GM18951 (cell line): ENCODE data around the gene USP10.

Source experiments
- POLR2A ChIP-seq: IDR thresholded peaks from 4 replicates; pipeline ENCODE4 v1.6.1; 2011; ENCODE audit warnings: mild to moderate bottlenecking; ENCODE audit not compliant: insufficient read length, insufficient read depth; ENCODE audit errors: extremely low read depth
- in situ Hi-C: fragments of 300-500 bp; cut with MboI; formaldehyde crosslinking; loops from one replicate; pipeline ENCODE4 v1.12.0; 2022; ENCODE audit warnings: low sequenced_read_pairs, mixed read lengths, inconsistent platforms; ENCODE audit not compliant: unreplicated experiment

USP10 gene

DNA sequence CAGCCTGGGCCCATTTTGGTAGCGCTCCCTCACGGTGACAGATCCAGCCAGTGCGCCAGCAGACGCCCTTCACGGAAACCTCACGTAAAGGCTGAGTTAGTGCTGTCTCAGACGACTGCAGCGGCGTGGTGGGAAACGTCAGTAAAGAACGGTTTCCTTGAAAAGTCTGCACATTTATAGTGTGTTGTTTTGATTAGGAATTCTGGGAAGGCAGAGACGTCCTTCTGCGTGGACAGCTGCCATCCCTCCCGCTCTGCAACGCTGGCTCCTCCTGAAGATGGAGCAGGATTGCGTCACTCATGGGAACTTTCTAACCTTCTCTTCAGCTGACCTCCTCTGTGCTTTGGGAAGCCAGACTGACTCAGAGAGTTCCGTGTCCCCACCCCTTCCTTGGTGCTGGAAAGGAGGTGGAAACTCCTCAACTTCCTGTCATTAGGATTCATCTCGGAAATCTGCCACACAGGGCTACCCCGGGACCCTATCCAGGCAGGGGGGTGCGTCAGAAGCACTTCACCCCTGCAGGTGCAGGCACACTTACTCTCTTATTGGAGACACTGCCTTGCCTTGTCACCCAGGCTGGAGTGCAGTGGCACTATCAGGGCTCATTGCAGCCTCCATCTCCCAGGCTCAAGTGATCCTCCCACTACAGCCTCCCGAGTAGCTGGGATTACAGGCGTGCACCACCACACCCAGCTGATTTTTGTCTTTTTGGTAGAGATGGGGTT lies 95.7 kb downstream of the USP10 start:
- in situ Hi-C loops: no loop called here

DNA sequence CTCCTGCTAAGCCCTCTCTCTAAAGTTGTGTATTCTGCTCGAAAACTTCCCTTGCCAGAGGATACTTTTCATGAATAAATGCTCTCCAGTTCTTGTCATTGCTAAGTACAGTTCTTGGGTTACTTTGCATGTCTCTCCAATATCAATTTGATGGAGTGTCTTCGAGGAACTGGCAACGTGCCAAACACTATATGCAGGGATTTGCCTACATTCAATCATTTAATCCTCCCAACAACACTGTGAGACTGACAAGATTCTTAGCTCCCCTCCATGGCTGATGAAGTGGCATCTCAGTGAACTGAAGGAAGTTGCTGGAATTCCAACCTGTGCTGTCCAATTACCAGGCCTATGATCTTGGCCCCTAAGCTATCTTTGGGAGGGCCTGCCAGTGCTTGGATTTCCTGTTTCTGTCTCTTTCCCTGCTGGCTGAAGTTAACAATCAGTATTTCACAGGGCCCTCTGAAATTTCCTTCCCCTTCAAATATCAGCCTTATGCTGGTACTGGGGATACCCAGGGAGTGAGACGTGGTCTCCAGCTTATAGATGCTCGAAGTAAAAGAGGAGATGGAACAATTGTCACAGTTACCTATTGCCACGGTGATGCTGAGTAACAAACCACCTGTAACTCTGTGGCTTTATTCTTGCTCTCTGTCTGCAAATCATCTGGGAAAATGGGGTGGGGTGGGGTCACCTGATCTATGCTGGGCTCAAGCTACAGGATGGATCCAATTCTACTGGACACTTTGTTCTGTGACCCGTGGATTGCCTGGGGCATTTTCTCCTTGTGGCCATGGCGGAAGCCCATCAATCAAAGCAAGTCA lies 100.6 kb downstream of the USP10 start:
- TF ChIP-seq POLR2A: no peak
- in situ Hi-C loops: no loop called here

More for the DNA sequence above, 95.7 kb downstream of the USP10 start:
- no peak for TF ChIP-seq POLR2A

- in situ Hi-C loops: no loop called here
- TF ChIP-seq POLR2A: no peak
These were observed 103.3 kb downstream of the USP10 start for GRCh38 chr16:84803146-84803545.

DNA sequence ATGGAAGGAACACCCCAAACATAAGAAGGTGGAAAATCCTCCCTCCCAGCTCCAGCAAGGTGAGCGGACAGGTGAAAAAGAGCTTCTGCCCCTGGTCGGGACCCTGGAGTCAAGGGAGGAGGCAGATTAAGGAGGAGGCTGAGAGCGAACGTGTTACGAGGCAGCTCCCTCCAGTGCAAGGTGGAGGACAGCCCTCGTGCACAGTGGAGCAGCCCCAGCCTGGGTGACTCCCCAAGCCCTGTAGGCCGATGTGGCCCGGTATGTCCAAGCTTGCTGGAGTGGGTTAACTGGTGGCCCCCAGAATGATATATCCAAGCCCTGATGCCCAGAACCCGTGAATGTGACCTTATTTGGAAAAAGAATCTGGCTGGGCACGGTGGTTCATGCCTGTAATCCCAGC lies 104.5 kb downstream of the USP10 start:
- no peak for TF ChIP-seq POLR2A
- in situ Hi-C loops: no loop called here

- in situ Hi-C loops: no loop called here
- no peak for TF ChIP-seq POLR2A
These were observed 106.6 kb downstream of the USP10 start for GRCh38 chr16:84806256-84806889.

- in situ Hi-C loops: no loop called here
- TF ChIP-seq POLR2A: no peak
These were observed 107.1 kb downstream of the USP10 start for GRCh38 chr16:84806890-84807258.

GRCh38 chr16:84807776-84808175 lies 108.0 kb downstream of the USP10 start:
- in situ Hi-C loops: no loop called here
- TF ChIP-seq POLR2A: no peak

DNA sequence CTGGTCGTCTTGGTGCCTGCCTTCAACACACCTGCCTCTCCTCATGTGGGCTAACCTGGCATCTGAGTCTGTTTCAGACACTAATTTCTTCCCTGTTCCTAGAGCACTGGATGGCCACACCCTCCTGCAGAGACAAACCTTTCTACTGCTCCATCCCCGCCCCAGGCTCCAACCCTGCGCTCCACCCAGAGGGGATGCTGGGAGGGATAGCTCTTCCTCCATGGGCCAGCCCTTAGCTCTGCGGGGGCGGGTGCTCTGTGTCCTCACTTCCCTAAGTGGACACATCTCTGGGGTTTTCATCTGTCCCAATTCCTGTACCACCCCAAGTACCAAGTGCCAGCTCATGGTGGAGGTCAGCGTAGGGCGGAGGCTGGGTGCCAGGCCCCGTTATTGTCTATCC lies 109.0 kb downstream of the USP10 start:
- no peak for TF ChIP-seq POLR2A

DNA sequence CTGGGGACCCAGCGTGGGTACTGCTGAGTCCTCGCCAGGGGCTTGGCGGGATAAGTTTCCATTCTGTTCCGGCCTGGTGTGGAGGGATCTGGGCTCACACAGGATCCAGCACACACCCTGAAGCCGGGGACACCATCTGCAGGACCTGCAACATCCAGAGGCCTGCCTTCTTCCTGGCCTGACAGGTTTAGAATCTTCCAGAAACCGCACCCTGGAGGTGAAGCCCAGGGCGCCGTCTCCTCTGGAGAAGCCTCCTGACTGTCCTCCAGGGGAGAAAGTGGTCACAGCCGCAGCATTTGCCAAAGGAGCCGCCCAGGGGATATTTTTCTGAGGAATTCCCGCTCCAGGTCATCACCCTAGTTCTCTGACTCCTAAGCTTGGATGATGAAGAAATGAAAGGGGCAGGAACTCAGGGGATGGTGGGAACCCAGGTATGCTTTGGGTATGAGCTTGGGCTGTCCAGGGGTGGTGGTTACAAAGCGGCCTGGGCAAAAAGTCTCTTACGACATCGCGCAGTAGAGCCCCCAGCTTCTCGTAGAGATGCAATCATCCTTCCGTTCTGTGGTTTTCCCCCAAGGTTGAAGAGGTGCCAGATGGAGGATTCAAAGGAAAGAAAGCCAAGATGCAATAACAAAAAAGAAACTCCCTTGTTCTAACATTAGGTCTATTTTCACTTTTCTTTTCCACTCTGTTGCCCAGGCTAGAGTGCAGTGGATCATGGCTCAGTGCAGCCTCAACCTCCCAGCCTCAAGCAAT lies 110.9 kb downstream of the USP10 start:
- no peak for TF ChIP-seq POLR2A
- in situ Hi-C loops: no loop called here

More for the DNA sequence above, 109.0 kb downstream of the USP10 start:
- in situ Hi-C loops: no loop called here

- TF ChIP-seq POLR2A: no peak
- in situ Hi-C loops: no loop called here
These were observed 111.7 kb downstream of the USP10 start for GRCh38 chr16:84811529-84811928.

DNA sequence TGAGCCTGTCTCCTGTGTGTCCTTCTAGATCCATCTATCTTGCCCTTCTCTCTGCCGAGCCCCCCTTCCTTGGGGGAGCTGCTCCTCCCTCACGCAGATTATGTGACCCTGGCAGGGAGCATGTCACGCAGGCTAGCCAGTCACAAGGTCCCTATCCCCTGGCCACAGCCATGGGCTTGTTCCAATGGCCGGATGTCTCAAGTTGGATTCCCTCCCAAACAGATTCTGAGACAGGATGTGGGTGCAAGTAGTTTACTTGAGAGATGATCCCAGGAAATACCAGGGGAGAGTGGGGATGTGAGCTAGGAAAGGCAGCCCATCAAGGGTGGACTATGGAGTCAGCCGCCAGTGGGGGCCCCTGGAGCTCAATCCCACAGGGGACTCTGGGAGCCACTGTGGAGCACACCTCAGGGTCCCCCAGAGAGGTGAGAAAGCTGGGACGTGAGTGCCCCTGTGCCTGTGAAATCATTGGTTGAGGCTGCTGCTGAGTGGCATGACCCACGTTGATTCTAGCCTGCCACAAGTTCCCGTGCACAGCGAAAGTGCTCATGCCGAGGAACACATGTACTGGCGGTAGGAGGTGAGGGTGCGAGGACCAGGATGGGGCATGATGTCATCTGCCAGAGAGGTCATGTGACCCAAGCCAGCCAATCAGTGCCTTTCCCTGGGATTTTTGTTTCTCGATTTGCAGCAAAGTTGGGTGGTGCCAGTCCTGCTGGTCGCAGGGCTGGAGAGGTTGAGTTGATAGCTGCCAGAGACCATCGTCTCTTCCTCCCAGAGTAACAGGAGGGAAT lies 113.5 kb downstream of the USP10 start:
- in situ Hi-C loops: no loop called here

DNA sequence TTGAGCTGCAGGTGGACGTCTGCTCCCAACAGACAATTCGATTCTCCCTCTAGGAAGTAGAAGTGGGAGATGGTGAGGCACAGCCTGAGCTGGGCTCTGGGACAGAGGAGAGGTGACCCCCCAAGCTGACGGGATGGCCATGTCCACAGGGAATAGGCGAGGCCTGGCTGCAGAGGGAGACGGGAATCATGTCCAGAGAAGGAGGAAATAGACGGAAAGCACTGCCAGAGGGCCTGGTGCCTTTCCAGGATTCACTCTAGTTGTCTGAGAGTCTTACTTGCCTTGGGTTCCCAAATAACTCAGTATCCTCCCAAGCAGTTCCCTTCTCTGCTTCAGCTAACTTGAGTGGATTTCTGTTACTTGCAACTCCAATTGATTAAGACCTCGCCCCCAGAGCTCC lies 115.7 kb downstream of the USP10 start:
- in situ Hi-C loops: no loop called here
- TF ChIP-seq POLR2A: no peak

More for the DNA sequence above, 113.5 kb downstream of the USP10 start:
- TF ChIP-seq POLR2A: no peak

DNA sequence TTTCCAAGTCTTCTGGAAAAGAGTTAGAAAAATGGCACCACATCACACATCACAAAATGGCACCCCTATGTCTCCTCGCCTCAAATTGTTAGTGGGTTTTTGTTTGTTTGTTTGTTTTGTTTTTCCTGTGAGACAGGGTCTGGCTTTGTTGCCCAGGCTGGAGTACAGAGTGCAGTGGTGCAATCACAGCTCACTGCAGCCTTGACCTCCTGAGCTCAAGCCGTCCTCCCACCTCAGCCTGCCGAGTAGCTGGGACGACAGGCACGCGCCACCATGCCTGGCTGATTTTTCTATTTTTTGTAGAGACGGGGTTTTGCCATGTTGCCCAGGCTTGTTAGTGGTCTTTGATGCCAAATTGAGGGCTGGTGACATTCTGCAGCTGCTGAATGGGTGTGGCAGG lies 116.2 kb downstream of the USP10 start:
- in situ Hi-C loops: no loop called here
- TF ChIP-seq POLR2A: no peak

GRCh38 chr16:84816485-84816884 lies 116.7 kb downstream of the USP10 start:
- in situ Hi-C loops: no loop called here

More at GRCh38 chr16:84816485-84816884, 116.7 kb downstream of the USP10 start:
- no peak for TF ChIP-seq POLR2A
